HEK293 (cell line): ENCODE data around the gene SMTNL2.

Experiments used
- HOXA7 ChIP-seq: sonication (generic); formaldehyde crosslinking; IDR thresholded peaks from 2 replicates; pipeline ENCODE4 v1.8.1; 2022; ENCODE audit warnings: missing genetic modification reagents, borderline replicate concordance
- TCF7L2 ChIP-seq: IDR thresholded peaks from 2 replicates; pipeline ENCODE4 v1.6.1; 2011; ENCODE audit warnings: low read depth, mild to moderate bottlenecking, inconsistent platforms, low read length, moderate library complexity, borderline replicate concordance
- YY2 ChIP-seq: fragments of 450-650 bp; formaldehyde crosslinking; IDR thresholded peaks from 2 replicates; pipeline ENCODE4 v1.5.1; 2016; ENCODE audit warnings: missing biosample characterization, missing genetic modification characterization
- ZBTB8A ChIP-seq: fragments of 450-650 bp; formaldehyde crosslinking; IDR thresholded peaks from 2 replicates; pipeline ENCODE4 v1.5.1; 2016; ENCODE audit warnings: missing biosample characterization, missing genetic modification characterization
- ZIC2 ChIP-seq: fragments of 450-650 bp; formaldehyde crosslinking; IDR thresholded peaks from 2 replicates; pipeline ENCODE4 v1.5.1; 2016; ENCODE audit warnings: missing biosample characterization, missing genetic modification characterization
- ZNF211 ChIP-seq: fragments of 450-650 bp; formaldehyde crosslinking; IDR thresholded peaks from 2 replicates; pipeline ENCODE4 v1.5.1; 2016; ENCODE audit warnings: low read depth, missing biosample characterization, missing genetic modification characterization
- ZNF214 ChIP-seq: fragments of 450-650 bp; formaldehyde crosslinking; IDR thresholded peaks from 2 replicates; pipeline ENCODE4 v1.5.1; 2017; ENCODE audit warnings: missing biosample characterization, mild to moderate bottlenecking, missing genetic modification characterization, borderline replicate concordance
- ZNF24 ChIP-seq: fragments of 450-650 bp; formaldehyde crosslinking; IDR thresholded peaks from 2 replicates; pipeline ENCODE4 v1.5.1; 2016; ENCODE audit warnings: missing biosample characterization, missing genetic modification characterization
- ZNF549 ChIP-seq: fragments of 450-650 bp; IDR thresholded peaks from 2 replicates; pipeline ENCODE4 v1.5.1; 2018; ENCODE audit warnings: missing biosample characterization, missing genetic modification characterization, mild to moderate bottlenecking, inconsistent platforms, moderate library complexity
- ZNF621 ChIP-seq: fragments of 450-650 bp; formaldehyde crosslinking; IDR thresholded peaks from 2 replicates; pipeline ENCODE4 v1.5.1; 2017; ENCODE audit warnings: missing biosample characterization, missing genetic modification characterization
- TF ChIP-seq, protein P1 (sequence below): fragments of 450-650 bp; formaldehyde crosslinking; IDR thresholded peaks from 2 replicates; pipeline ENCODE4 v1.5.1; 2016; ENCODE audit warnings: missing biosample characterization, missing genetic modification characterization
- TF ChIP-seq, protein P2 (sequence below): fragments of 450-650 bp; formaldehyde crosslinking; IDR thresholded peaks from 2 replicates; pipeline ENCODE4 v1.5.1; 2016; ENCODE audit warnings: missing biosample characterization, missing genetic modification characterization

DNA sequence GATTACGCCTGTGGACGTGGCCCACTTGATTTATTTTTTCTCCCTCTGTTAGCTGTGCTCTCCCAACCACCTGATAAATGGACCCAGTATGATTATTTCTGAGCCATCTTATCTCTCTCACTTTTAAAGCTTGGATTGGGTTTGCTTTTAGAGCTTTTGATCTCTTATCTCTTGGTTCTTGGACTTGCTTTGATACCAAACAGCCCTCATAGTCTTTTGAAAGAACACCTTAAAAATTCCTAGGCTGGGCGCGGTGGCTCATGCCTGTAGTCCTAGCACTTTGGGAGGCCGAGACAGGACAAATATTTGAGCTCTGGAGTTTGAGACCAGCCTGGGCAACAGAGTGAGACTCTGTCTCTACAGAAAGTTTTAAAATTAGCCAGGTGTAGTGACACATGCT, 25.8 kb downstream of the SMTNL2 start:
- TF ChIP-seq, protein P1, sequence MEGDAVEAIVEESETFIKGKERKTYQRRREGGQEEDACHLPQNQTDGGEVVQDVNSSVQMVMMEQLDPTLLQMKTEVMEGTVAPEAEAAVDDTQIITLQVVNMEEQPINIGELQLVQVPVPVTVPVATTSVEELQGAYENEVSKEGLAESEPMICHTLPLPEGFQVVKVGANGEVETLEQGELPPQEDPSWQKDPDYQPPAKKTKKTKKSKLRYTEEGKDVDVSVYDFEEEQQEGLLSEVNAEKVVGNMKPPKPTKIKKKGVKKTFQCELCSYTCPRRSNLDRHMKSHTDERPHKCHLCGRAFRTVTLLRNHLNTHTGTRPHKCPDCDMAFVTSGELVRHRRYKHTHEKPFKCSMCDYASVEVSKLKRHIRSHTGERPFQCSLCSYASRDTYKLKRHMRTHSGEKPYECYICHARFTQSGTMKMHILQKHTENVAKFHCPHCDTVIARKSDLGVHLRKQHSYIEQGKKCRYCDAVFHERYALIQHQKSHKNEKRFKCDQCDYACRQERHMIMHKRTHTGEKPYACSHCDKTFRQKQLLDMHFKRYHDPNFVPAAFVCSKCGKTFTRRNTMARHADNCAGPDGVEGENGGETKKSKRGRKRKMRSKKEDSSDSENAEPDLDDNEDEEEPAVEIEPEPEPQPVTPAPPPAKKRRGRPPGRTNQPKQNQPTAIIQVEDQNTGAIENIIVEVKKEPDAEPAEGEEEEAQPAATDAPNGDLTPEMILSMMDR (tag by site-specific recombination): no peak
- TF ChIP-seq, protein P2, sequence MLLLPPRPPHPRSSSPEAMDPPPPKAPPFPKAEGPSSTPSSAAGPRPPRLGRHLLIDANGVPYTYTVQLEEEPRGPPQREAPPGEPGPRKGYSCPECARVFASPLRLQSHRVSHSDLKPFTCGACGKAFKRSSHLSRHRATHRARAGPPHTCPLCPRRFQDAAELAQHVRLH (tag by site-specific recombination): no peak
- TF ChIP-seq TCF7L2 (no peak), HOXA7 (CRISPR knock-in tag) (no peak), ZNF24 (no peak), ZNF549 (tag by site-specific recombination) (no peak), YY2 (tag by site-specific recombination) (no peak), ZNF214 (tag by site-specific recombination) (no peak), ZNF621 (tag by site-specific recombination) (no peak), ZIC2 (no peak), ZNF211 (tag by site-specific recombination) (no peak), ZBTB8A (no peak)
